B cell (primary cell): ENCODE results near the gene PSAPL1. TPM values are rescaled to one million over a fixed set of nuclear protein-coding genes. Genes with fewer than 3 reads are reported as not detected.

Experiments used
- ATAC-seq: fragments of 200-7000 bp; cut with Tn5 transposase; one replicate; pipeline ENCODE4 v1.10.0; 2021; ENCODE audit warnings: low read depth, mild to moderate bottlenecking, moderate number of reproducible peaks, moderate library complexity
- CTCF ChIA-PET: fragments of 350-600 bp; sonication (Branson Sonifier 250); formaldehyde crosslinking; loops from one replicate; lab custom pipeline; 2021; ENCODE audit warnings: antibody characterized with exemption, inconsistent platforms; lab: Charles Lee
- POLR2A ChIA-PET: fragments of 350-600 bp; sonication (Branson Sonifier 250); formaldehyde crosslinking; loops from one replicate; lab custom pipeline; 2021; ENCODE audit warnings: antibody characterized with exemption; lab: Charles Lee
- DNase-seq: peaks from one replicate; pipeline ENCODE4 v3.0.0; 2013
- H2AFZ ChIP-seq: 2 replicates; pipeline ENCODE4 v1.6.1; 2012; ENCODE audit warnings: mild to moderate bottlenecking, low read depth, low read length; ENCODE audit not compliant: insufficient read depth, poor library complexity, severe bottlenecking
- H3K27ac ChIP-seq, 2 donors: 1 replicate in 1 of 2; 2 replicates in 1 of 2; pipeline ENCODE4 v1.5.1; 2012 to 2013; ENCODE audit warnings: low read length in 2 of 2, mild to moderate bottlenecking in 2 of 2, moderate library complexity in 1 of 2
- H3K27me3 ChIP-seq, 4 experiments: fragments of 200-600 bp in 1 of 4; sonication (generic) in 1 of 4; replicated peaks in 1 of 4; 1 replicate in 2 of 4; 2 replicates in 2 of 4; pipeline versions ENCODE4 v1.6.1 to v1.7.0; 2013 to 2016; ENCODE audit warnings: low read length in 3 of 4, mild to moderate bottlenecking in 2 of 4, mixed read lengths in 1 of 4, moderate library complexity in 1 of 4; ENCODE audit not compliant: insufficient read depth in 4 of 4, control insufficient read depth in 3 of 4; ENCODE audit errors: control extremely low read depth in 1 of 4
- H3K36me3 ChIP-seq, 2 experiments: replicated peaks in 1 of 2; 1 replicate in 1 of 2; 2 replicates in 1 of 2; pipeline versions ENCODE4 v1.6.1 to v1.7.1; 2013; ENCODE audit warnings: low read length in 1 of 2; ENCODE audit not compliant: insufficient read depth in 2 of 2, control insufficient read depth in 1 of 2; ENCODE audit errors: control extremely low read depth in 1 of 2, extremely low read depth in 1 of 2
- H3K4me1 ChIP-seq, 2 donors: fragments of 200-600 bp in 1 of 2; sonication (generic) in 1 of 2; 1 replicate in 1 of 2; 2 replicates in 1 of 2; pipeline versions ENCODE4 v1.5.1 to v1.6.1; 2013 to 2017; ENCODE audit warnings: low read length in 2 of 2; ENCODE audit not compliant: control insufficient read depth in 2 of 2, insufficient read depth in 2 of 2
- H3K4me2 ChIP-seq: replicated peaks from 2 replicates; pipeline ENCODE3; 2012; ENCODE audit warnings: mild to moderate bottlenecking, low read depth, low read length; ENCODE audit not compliant: poor library complexity, severe bottlenecking
- H3K4me3 ChIP-seq, 5 experiments: fragments of 200-600 bp in 1 of 5; sonication (generic) in 1 of 5; 1 replicate in 3 of 5; 2 replicates in 2 of 5; pipeline versions ENCODE4 v1.5.1 to v1.7.0; 2011 to 2016; ENCODE audit warnings: low read length in 4 of 5, mild to moderate bottlenecking in 4 of 5, low read depth in 2 of 5, control low read depth in 1 of 5, moderate library complexity in 1 of 5; ENCODE audit not compliant: insufficient read depth in 1 of 5; ENCODE audit errors: control extremely low read depth in 1 of 5, extremely low read depth in 1 of 5
- H3K79me2 ChIP-seq: fragments of 200-600 bp; sonication (generic); one replicate; pipeline ENCODE4 v1.6.0; 2016; ENCODE audit warnings: low read length; ENCODE audit not compliant: control insufficient read depth, insufficient read depth
- H3K9ac ChIP-seq: fragments of 200-600 bp; sonication (generic); 2 replicates; pipeline ENCODE4 v1.6.1; 2017; ENCODE audit warnings: mild to moderate bottlenecking, low read length, moderate library complexity
- H3K9me3 ChIP-seq, 3 donors: one replicate each; pipeline versions ENCODE4 v1.6.1 to v1.7.1; 2013; ENCODE audit warnings: low read length in 2 of 3; ENCODE audit not compliant: control insufficient read depth in 2 of 3, insufficient read depth in 1 of 3; ENCODE audit errors: control extremely low read depth in 1 of 3
- H4K20me1 ChIP-seq: 2 replicates; pipeline ENCODE4 v1.6.0; 2012; ENCODE audit warnings: mild to moderate bottlenecking, low read length; ENCODE audit not compliant: insufficient read depth, control insufficient read depth, poor library complexity, severe bottlenecking
- H3K27ac Mint-ChIP-seq: one replicate; pipeline ENCODE4 v1.8.0; 2021; ENCODE audit warnings: mixed read lengths
- H3K27me3 Mint-ChIP-seq: one replicate; pipeline ENCODE4 v1.8.0; 2021; ENCODE audit warnings: mixed read lengths
- H3K4me1 Mint-ChIP-seq: one replicate; pipeline ENCODE4 v1.8.0; 2021; ENCODE audit warnings: mixed read lengths
- H3K4me3 Mint-ChIP-seq: one replicate; pipeline ENCODE4 v1.8.0; 2021; ENCODE audit warnings: mixed read lengths
- H3K9me3 Mint-ChIP-seq: one replicate; pipeline ENCODE4 v1.8.0; 2022; ENCODE audit warnings: mixed read lengths; ENCODE audit not compliant: insufficient read depth
- EZH2 ChIP-seq: IDR thresholded peaks from 2 replicates; pipeline ENCODE4 v1.6.1; 2012; ENCODE audit warnings: borderline replicate concordance, low read depth, mild to moderate bottlenecking, moderate library complexity, low read length; ENCODE audit not compliant: insufficient read depth, poor library complexity, severe bottlenecking
- WGBS: methylation state at CpG from one replicate; pipeline ENCODE4 v1.1.5; 2013; ENCODE audit warnings: missing lambda C conversion rate; ENCODE audit not compliant: insufficient coverage; 5-methylcytosine and 5-hydroxymethylcytosine counted together
- intact Hi-C: fragments of 100-400 bp; cut with micrococcal nuclease; formaldehyde crosslinking; loops from one replicate; pipeline ENCODE4 v1.10.0; 2022
- polyA plus RNA-seq: library from polyadenylated mRNA; depleted of rRNA; stranded (reverse); fragments of >200 nt; gene quantifications from 2 replicates; pipeline ENCODE4 v1.2.3, GENCODE V29; 2012
- total RNA-seq, 2 donors: library from RNA; stranded (reverse); fragments of 120-200 nt in 1 of 2; gene quantifications; 1 replicate in 1 of 2; 2 replicates in 1 of 2; pipeline versions ENCODE4 v1.2.3 to v1.2.4, GENCODE V29; 2013 to 2022
- TF ChIP-seq, protein P1 (sequence below): fragments of 200-600 bp; IDR thresholded peaks from one replicate; pipeline ENCODE4 v1.8.0; 2022; ENCODE audit warnings: antibody characterized with exemption, mild to moderate bottlenecking

Gene PSAPL1
- total and polyA plus RNA-seq, 2 donors (not counting 1 experiment from before 2014, with no cell fraction given): not detected

DNA sequence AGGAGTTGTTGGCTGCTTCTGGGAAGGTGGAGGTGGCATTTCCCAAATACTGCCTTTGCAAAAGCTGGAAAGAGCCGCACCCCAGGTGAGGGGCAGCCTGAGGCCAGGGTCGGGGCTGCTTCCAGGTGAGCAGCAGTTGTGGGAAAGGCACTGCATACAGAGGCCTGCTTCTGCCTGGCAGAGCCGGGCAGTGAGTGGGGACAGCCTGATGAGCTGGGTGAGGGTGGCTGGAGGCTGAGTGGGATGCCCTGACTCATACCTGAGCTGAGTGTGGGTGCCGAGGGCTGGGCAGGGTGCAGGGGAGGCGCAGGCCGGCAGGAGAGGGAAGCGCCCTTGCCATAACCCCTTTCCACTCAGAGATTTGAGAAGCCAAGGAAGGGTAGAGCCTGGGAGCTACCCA is 6.5 kb upstream of the PSAPL1 start:
- POLR2A ChIA-PET: no interaction called here
- DNase-seq: no peak
- Histone ChIP-seq H3K27me3 (peaks cover 0 to 2% (median 0%) of the 10 kb centered on the region in 4 experiments), H2AFZ (no peak overlapping the region), H3K4me1 (no peaks in the 10 kb centered on the region), H3K27ac (no peak overlapping the region), H3K9me3 (peaks cover 0 to 12% (median 0%) of the 10 kb centered on the region in 3 donors), H3K36me3 (no peaks in the 10 kb centered on the region), H3K4me3 (no peak overlapping the region), H4K20me1 (no peaks in the 10 kb centered on the region), H3K9ac (no peak overlapping the region), H3K4me2 (no peak overlapping the region), H3K79me2 (no peaks in the 10 kb centered on the region)
- peaks cover 12% of the 10 kb centered on the region for H3K27me3 Mint-ChIP-seq
- TF ChIP-seq, protein P1, sequence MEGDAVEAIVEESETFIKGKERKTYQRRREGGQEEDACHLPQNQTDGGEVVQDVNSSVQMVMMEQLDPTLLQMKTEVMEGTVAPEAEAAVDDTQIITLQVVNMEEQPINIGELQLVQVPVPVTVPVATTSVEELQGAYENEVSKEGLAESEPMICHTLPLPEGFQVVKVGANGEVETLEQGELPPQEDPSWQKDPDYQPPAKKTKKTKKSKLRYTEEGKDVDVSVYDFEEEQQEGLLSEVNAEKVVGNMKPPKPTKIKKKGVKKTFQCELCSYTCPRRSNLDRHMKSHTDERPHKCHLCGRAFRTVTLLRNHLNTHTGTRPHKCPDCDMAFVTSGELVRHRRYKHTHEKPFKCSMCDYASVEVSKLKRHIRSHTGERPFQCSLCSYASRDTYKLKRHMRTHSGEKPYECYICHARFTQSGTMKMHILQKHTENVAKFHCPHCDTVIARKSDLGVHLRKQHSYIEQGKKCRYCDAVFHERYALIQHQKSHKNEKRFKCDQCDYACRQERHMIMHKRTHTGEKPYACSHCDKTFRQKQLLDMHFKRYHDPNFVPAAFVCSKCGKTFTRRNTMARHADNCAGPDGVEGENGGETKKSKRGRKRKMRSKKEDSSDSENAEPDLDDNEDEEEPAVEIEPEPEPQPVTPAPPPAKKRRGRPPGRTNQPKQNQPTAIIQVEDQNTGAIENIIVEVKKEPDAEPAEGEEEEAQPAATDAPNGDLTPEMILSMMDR: no peak
- no peak for TF ChIP-seq EZH2
- no peaks in the 10 kb centered on the region for H3K4me1 Mint-ChIP-seq
- H3K4me3 Mint-ChIP-seq: no peak overlapping the region
- H3K27ac Mint-ChIP-seq: no peak overlapping the region
- CTCF ChIA-PET: no interaction called here
- intact Hi-C loops: no loop called here
- 68% methylated on average over 4 of the region's 7 CpGs for WGBS
- H3K9me3 Mint-ChIP-seq: no peaks in the 10 kb centered on the region
- no peak for ATAC-seq

DNA sequence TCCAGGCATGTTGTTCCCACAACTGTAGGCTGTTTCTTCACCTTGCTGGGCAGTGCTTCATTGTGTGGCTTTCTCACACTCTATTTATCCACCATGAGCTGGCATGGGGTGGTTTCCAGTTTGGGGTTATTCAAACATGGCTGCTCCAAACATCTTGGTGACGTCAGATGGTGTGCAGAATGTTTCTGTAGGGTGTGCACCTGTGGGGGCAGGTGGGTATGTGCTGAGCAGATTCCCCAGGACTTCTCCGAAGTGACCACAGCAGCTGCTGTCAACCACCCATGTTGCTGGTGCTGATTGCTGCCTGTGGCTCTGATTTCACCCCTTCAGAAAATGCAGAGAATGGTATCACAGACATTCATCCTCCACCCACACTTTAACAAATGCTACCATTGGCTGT is 5.0 kb upstream of the PSAPL1 start:
- Histone ChIP-seq H4K20me1 (no peaks in the 10 kb centered on the region), H3K27ac (no peak overlapping the region), H3K9ac (no peak overlapping the region), H3K4me2 (no peak overlapping the region), H3K4me3 (no peak overlapping the region), H3K4me1 (no peaks in the 10 kb centered on the region), H3K9me3 (peaks cover 0 to 9% (median 0%) of the 10 kb centered on the region in 3 donors), H3K27me3 (peaks cover 0 to 2% (median 0%) of the 10 kb centered on the region in 4 experiments), H3K36me3 (no peaks in the 10 kb centered on the region), H3K79me2 (no peaks in the 10 kb centered on the region), H2AFZ (no peak overlapping the region)
- peaks cover 11% of the 10 kb centered on the region for H3K27me3 Mint-ChIP-seq
- DNase-seq: no peak
- POLR2A ChIA-PET: no interaction called here
- no peaks in the 10 kb centered on the region for H3K9me3 Mint-ChIP-seq
- no peak overlapping the region for H3K27ac Mint-ChIP-seq
- no peaks in the 10 kb centered on the region for H3K4me1 Mint-ChIP-seq
- intact Hi-C loops: no loop called here
- CTCF ChIA-PET: no interaction called here
- ATAC-seq: no peak
- TF ChIP-seq EZH2: no peak
- TF ChIP-seq, protein P1: no peak
- H3K4me3 Mint-ChIP-seq: no peak overlapping the region
- 80% methylated on average over 1 of the region's 2 CpGs for WGBS
